Airway epithelial cell (primary cell): ENCODE data around the gene GYG2. TPM values are rescaled to one million over a fixed set of nuclear protein-coding genes. Genes with fewer than 3 reads are reported as not detected.

ENCODE experiments used
- total RNA-seq: library from RNA; depleted of rRNA; stranded (reverse); fragments of >200 nt; gene quantifications from 2 replicates; pipeline ENCODE4 v1.2.3, GENCODE V29; 2015

GYG2 gene
- 0.05 and 0.07 TPM in 2 replicates for total RNA-seq

GRCh38 chrX:2828344-2828958 is at the start of gene GYG2:
TSS of gene GYG2 (plus strand) at chrX:2828930. CDS start at chrX:2830189, 1,259 bp downstream.

GRCh38 chrX:2928583-2929434 is 100.1 kb downstream of the GYG2 start, which contains the start of gene ARSD:
TSS of gene ARSD (minus strand) at chrX:2929339. CDS start at chrX:2929275, 64 bp downstream.

Other genes starting within 250 kb of the GYG2 start
- gene CD99, start 137.6 kb upstream of the GYG2 start, total RNA-seq: 167 and 219 TPM in 2 replicates
- gene XG, start 76.9 kb upstream of the GYG2 start, total RNA-seq: 5.1 and 6.6 TPM in 2 replicates
- gene ARSD, start 100.4 kb downstream of the GYG2 start, total RNA-seq: 8.9 and 10.6 TPM in 2 replicates
- not detected in 2 replicates for gene ARSH, start 177.6 kb downstream of the GYG2 start, total RNA-seq
- gene ARSF, start 212.5 kb downstream of the GYG2 start, total RNA-seq: not detected in 2 replicates